Spleen (tissue), 7 donors: Measurements from ENCODE around the gene ARMC10.
"Not testable (repeated sequence)": the region's sequence is repeated elsewhere in the genome, so short reads cannot be mapped to it uniquely, and the experiment has no call there.

ENCODE experiments used
- POLR2AphosphoS5 ChIP-seq, 3 donors: sonication (generic); formaldehyde crosslinking; IDR thresholded peaks; one replicate each; pipeline ENCODE4 v1.5.1; 2017; ENCODE audit warnings: antibody characterized with exemption in 3 of 3
- TF ChIP-seq, protein P1 (sequence below), 11 experiments: fragments of 200-600 bp in 7 of 11; fragments of 450-650 bp in 4 of 11; sonication (generic) in 4 of 11; IDR thresholded peaks in 8 of 11; conservative IDR thresholded peaks in 3 of 11; 1 replicate in 7 of 11; 2 replicates in 4 of 11; pipeline versions ENCODE4 v1.4.0 to v1.8.0; 2016 to 2021; ENCODE audit warnings: antibody characterized with exemption in 11 of 11, inconsistent platforms in 4 of 11, mild to moderate bottlenecking in 1 of 11
- donor health status: DM: no; HTN: no; CAD: no; lungs with moderate emphysema.
- donor health status: DM: no; HTN: no; CAD: no.
- donor health status: DM: no; HTN: no; CAD: no.

- TF ChIP-seq, protein P1, sequence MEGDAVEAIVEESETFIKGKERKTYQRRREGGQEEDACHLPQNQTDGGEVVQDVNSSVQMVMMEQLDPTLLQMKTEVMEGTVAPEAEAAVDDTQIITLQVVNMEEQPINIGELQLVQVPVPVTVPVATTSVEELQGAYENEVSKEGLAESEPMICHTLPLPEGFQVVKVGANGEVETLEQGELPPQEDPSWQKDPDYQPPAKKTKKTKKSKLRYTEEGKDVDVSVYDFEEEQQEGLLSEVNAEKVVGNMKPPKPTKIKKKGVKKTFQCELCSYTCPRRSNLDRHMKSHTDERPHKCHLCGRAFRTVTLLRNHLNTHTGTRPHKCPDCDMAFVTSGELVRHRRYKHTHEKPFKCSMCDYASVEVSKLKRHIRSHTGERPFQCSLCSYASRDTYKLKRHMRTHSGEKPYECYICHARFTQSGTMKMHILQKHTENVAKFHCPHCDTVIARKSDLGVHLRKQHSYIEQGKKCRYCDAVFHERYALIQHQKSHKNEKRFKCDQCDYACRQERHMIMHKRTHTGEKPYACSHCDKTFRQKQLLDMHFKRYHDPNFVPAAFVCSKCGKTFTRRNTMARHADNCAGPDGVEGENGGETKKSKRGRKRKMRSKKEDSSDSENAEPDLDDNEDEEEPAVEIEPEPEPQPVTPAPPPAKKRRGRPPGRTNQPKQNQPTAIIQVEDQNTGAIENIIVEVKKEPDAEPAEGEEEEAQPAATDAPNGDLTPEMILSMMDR (IDR thresholded peaks at IDR 0.05 in 8 of 11, conservative IDR thresholded peaks at IDR 0.05 in 3 of 11) = not testable (repeated sequence)
- TF ChIP-seq POLR2AphosphoS5 (IDR thresholded peaks at IDR 0.05) = not testable (repeated sequence)
Observed at GRCh38 chr7:103106703-103107070, 31.7 kb downstream of the ARMC10 start.
